HEK293T (cell line): Measurements from ENCODE around the gene C6orf141.

Experiments
- CTCF ChIA-PET: fragments of 350-600 bp; formaldehyde crosslinking; extraction: SDS; loops from one replicate; lab custom pipeline; 2021; ENCODE audit warnings: antibody characterized with exemption, inconsistent platforms; lab: Yijun Ruan, JAX
- POLR2A ChIA-PET: fragments of 350-600 bp; formaldehyde crosslinking; extraction: SDS; loops from one replicate; lab custom pipeline; 2020; ENCODE audit warnings: antibody characterized with exemption, inconsistent platforms; lab: Yijun Ruan, JAX
- DNase-seq: peaks from one replicate; pipeline ENCODE4 v3.0.0; 2012; ENCODE audit warnings: mixed read lengths; ENCODE audit errors: extremely low spot score
- ARNT ChIP-seq: fragments of 450-650 bp; IDR thresholded peaks from 2 replicates; pipeline ENCODE4 v1.6.1; 2017; ENCODE audit warnings: mild to moderate bottlenecking
- BHLHE40 ChIP-seq: fragments of 450-650 bp; IDR thresholded peaks from 2 replicates; pipeline ENCODE4 v1.6.1; 2016; ENCODE audit warnings: mild to moderate bottlenecking, moderate library complexity, borderline replicate concordance
- CTBP1 ChIP-seq: fragments of 450-650 bp; IDR thresholded peaks from 2 replicates; pipeline ENCODE4 v1.6.1; 2016; ENCODE audit warnings: borderline replicate concordance
- ELF4 ChIP-seq: fragments of 450-650 bp; IDR thresholded peaks from 2 replicates; pipeline ENCODE4 v1.6.1; 2017; ENCODE audit warnings: antibody characterized with exemption
- FOXA1 ChIP-seq: fragments of 450-650 bp; IDR thresholded peaks from 2 replicates; pipeline ENCODE4 v1.6.1; 2016; ENCODE audit warnings: mild to moderate bottlenecking
- FOXK2 ChIP-seq: fragments of 450-650 bp; IDR thresholded peaks from 2 replicates; pipeline ENCODE4 v1.6.1; 2016; ENCODE audit warnings: mild to moderate bottlenecking
- FOXM1 ChIP-seq: fragments of 450-650 bp; IDR thresholded peaks from 2 replicates; pipeline ENCODE4 v1.6.1; 2017; ENCODE audit warnings: mild to moderate bottlenecking, borderline replicate concordance
- HDGF ChIP-seq: fragments of 450-650 bp; IDR thresholded peaks from 2 replicates; pipeline ENCODE4 v1.6.1; 2017; ENCODE audit warnings: antibody characterized with exemption, borderline replicate concordance
- L3MBTL2 ChIP-seq: fragments of 450-650 bp; conservative IDR thresholded peaks from 2 replicates; pipeline ENCODE4 v1.6.1; 2016; ENCODE audit warnings: mild to moderate bottlenecking
- LEF1 ChIP-seq: fragments of 450-650 bp; IDR thresholded peaks from 2 replicates; pipeline ENCODE4 v1.6.1; 2017; ENCODE audit warnings: mild to moderate bottlenecking, borderline replicate concordance
- NFRKB ChIP-seq: fragments of 450-650 bp; IDR thresholded peaks from 2 replicates; pipeline ENCODE4 v1.6.1; 2016; ENCODE audit warnings: mild to moderate bottlenecking, moderate library complexity
- SP1 ChIP-seq: fragments of 450-650 bp; IDR thresholded peaks from 2 replicates; pipeline ENCODE4 v1.6.1; 2017
- SUZ12 ChIP-seq: fragments of 450-650 bp; IDR thresholded peaks from 2 replicates; pipeline ENCODE4 v1.6.1; 2016; ENCODE audit warnings: mild to moderate bottlenecking
- TARDBP ChIP-seq: fragments of 450-650 bp; IDR thresholded peaks from 2 replicates; pipeline ENCODE4 v1.6.1; 2016
- ZNF384 ChIP-seq: fragments of 450-650 bp; IDR thresholded peaks from 2 replicates; pipeline ENCODE4 v1.6.1; 2016
- TF ChIP-seq, protein P1 (sequence below): fragments of 450-650 bp; IDR thresholded peaks from 2 replicates; pipeline ENCODE4 v1.6.1; 2016

C6orf141 gene

DNA sequence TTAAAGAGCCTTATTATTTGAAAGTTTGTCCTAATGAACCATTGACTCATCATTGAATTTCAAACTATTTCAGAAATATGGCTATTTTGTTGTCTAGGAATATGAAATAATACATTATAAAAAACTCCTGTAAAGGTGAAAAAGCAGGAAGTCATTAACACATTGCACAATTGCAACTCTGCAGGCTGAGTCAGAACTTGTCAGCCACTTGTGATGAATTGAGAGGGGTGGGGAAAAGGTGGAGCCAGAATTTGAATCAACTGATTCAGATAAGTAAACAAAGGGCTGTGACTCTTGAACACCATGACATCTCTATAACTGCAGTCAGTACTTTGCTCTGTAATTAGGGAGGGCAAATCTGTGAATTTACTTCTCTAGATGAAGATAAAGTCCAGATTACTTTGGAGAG lies 6.0 kb downstream of the C6orf141 start:
- no peak for DNase-seq
- ChIA-PET CTCF (no interaction called here), POLR2A (no interaction called here)
- no peak for TF ChIP-seq L3MBTL2
- TF ChIP-seq, protein P1, sequence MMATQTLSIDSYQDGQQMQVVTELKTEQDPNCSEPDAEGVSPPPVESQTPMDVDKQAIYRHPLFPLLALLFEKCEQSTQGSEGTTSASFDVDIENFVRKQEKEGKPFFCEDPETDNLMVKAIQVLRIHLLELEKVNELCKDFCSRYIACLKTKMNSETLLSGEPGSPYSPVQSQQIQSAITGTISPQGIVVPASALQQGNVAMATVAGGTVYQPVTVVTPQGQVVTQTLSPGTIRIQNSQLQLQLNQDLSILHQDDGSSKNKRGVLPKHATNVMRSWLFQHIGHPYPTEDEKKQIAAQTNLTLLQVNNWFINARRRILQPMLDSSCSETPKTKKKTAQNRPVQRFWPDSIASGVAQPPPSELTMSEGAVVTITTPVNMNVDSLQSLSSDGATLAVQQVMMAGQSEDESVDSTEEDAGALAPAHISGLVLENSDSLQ: peak; percentile 65
- no peak for TF ChIP-seq LEF1
- TF ChIP-seq CTBP1: no peak
- no peak for TF ChIP-seq FOXA1
- TF ChIP-seq ELF4: no peak
- no peak for TF ChIP-seq SUZ12

DNA sequence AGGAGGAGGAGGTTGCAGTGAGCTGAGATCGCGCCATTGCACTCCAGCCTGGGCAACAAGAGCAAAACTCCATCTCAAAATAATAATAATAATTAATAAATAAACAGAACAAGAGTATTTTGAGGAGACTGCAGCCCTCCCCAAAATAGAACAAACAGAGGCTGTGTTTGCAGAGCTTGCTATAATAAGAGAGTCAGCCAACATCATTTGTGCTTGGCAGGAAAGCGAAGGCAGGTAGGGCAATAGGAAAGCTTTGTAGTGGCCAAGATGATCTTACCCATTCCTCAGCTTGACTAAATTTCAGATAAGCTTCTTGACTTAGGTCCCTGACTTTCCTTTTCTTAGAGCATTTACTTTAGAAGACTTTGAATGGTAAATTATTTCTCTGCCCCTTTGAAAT lies 6.7 kb downstream of the C6orf141 start:
- POLR2A ChIA-PET: no interaction called here
- TF ChIP-seq L3MBTL2: no peak
- no peak for DNase-seq
- CTCF ChIA-PET: no interaction called here

DNA sequence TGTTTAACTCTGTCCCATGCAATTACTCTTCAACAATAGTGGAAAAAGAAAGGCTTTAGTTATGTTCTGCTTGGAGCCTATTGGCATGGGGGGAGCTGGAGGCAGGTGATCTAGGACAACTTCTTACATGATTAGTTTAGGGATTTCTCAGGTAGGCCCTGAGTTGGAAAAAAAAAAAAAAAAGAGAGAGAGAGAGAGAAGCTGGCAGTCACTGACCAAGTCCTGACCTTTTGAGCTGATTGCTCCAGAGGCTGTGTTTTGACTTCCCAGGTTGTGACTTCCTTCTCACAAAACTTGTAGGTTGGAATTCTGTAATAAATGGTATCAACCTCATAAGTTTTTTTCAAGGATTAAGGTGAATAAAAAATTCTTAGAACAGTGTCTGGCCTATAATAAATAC lies 7.8 kb downstream of the C6orf141 start:
- TF ChIP-seq BHLHE40: no peak
- TF ChIP-seq, protein P1: no peak
- ChIA-PET POLR2A (no interaction called here), CTCF (no interaction called here)
- no peak for DNase-seq

DNA sequence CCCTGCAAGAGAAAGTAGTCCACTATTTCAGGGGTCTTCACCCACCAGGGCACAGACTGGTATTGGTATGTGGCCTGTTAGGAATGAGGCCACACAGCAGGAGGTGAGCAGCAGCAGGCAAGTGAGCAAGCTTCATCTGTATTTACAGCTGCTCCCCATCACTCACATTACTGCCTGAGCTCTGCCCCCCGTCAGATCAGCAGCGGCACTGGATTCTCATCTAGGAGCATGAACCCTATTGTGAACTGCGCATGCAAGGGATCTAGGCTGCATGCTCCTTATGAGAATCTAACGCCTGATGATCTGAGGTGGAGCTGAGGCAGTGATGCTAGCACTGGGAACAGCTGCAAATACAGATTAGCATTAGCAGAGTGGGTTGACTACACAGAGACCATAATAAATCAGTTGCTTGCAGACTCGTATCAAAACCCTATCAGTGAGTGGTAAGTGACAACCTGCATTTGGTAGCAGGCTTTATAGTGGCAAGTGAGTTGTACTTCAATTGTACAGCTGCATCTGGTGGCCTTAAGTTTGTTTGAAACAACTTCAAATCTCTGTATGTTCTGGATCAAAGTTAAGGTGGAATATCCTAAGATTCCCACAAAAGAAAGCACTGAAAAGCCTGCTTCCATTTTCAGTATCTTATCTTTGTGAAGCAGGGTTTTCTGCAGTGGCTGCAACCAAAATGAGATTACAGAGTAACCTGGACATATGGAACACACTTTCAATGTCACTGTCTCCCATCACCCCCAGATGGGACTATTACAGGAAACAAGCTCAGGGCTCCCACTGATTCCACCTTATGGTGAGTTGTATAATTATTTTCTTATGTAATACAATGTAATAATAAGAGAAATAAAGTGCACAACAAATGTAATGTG lies 12.8 kb downstream of the C6orf141 start:
- ChIA-PET POLR2A (no interaction called here), CTCF (interaction anchor here (1.5 kb wide), 1 partner anchor 32 kb away, joined by 3 read pairs; no protein-coding TSS in a partner anchor)
- TF ChIP-seq ELF4: no peak
- TF ChIP-seq FOXA1: no peak
- no peak for TF ChIP-seq ARNT
- no peak for TF ChIP-seq FOXK2
- TF ChIP-seq, protein P1: no peak
- TF ChIP-seq LEF1: no peak
- TF ChIP-seq NFRKB: no peak
- no peak for TF ChIP-seq TARDBP
- TF ChIP-seq SUZ12: no peak
- no peak for TF ChIP-seq HDGF
- TF ChIP-seq L3MBTL2: no peak
- no peak for TF ChIP-seq BHLHE40
- no peak for TF ChIP-seq FOXM1
- no peak for TF ChIP-seq SP1
- TF ChIP-seq ZNF384: no peak
- no peak for TF ChIP-seq CTBP1
- DNase-seq: no peak

DNA sequence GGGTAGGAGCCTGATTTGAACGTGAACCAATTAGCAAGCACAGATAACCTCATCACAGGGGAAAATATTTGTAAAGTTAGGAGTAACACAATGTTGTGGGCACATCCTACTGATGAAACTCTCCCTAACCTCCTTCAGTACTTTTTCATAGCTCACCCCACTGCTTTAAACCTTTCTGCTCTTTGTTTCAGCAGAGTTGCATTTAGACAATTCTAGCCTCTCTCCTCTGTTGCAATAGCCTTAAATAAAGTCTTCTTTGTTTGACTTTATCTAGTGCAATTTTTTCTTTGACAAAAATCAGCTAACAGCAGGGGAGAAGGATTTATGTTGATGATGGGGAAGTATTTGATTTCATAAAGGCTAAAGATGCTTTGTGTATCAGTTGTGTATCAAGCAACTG lies 14.1 kb downstream of the C6orf141 start:
- no peak for TF ChIP-seq FOXK2
- TF ChIP-seq HDGF: no peak
- TF ChIP-seq, protein P1: no peak
- no peak for TF ChIP-seq NFRKB
- no peak for TF ChIP-seq TARDBP
- TF ChIP-seq FOXA1: no peak
- TF ChIP-seq ZNF384: no peak
- TF ChIP-seq SP1: no peak
- DNase-seq: no peak
- ChIA-PET CTCF (no interaction called here), POLR2A (no interaction called here)

DNA sequence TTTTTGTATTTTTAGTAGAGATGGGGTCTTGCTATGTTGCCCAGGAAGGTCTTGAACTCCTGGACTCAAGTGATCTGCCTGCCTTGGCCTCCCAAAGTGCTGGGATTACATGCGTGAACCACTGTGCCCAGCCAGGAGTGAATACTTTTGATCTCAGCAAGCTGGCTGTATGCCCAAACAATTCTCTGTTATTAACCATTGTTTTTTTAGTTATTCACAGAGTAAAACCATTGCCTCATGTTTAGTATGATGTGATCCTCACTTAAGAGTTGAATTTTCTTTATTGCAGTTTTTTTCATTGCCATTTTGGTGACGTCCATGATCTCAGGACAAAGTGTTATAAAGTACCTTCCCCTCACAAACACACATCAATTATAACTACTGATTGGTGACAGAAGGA lies 14.8 kb downstream of the C6orf141 start:
- no peak for TF ChIP-seq L3MBTL2
- no peak for TF ChIP-seq CTBP1
- no peak for TF ChIP-seq ARNT
- no peak for TF ChIP-seq ZNF384
- TF ChIP-seq LEF1: no peak
- TF ChIP-seq HDGF: no peak
- no peak for TF ChIP-seq NFRKB
- no peak for TF ChIP-seq FOXA1
- TF ChIP-seq FOXK2: no peak
- TF ChIP-seq SP1: no peak
- TF ChIP-seq FOXM1: no peak
- no peak for TF ChIP-seq SUZ12
- no peak for TF ChIP-seq TARDBP
- CTCF ChIA-PET: no interaction called here
- DNase-seq: no peak
- POLR2A ChIA-PET: no interaction called here
